HG02943 (cell line): ENCODE measurements around the gene EPHA8.

Experiments
- ATAC-seq: cut with Tn5 transposase; IDR thresholded peaks from one replicate; pipeline ENCODE4 v1.9.1; 2021; ENCODE audit warnings: mild to moderate bottlenecking, low read depth, moderate library complexity; ENCODE audit not compliant: unreplicated experiment

The EPHA8 gene

DNA sequence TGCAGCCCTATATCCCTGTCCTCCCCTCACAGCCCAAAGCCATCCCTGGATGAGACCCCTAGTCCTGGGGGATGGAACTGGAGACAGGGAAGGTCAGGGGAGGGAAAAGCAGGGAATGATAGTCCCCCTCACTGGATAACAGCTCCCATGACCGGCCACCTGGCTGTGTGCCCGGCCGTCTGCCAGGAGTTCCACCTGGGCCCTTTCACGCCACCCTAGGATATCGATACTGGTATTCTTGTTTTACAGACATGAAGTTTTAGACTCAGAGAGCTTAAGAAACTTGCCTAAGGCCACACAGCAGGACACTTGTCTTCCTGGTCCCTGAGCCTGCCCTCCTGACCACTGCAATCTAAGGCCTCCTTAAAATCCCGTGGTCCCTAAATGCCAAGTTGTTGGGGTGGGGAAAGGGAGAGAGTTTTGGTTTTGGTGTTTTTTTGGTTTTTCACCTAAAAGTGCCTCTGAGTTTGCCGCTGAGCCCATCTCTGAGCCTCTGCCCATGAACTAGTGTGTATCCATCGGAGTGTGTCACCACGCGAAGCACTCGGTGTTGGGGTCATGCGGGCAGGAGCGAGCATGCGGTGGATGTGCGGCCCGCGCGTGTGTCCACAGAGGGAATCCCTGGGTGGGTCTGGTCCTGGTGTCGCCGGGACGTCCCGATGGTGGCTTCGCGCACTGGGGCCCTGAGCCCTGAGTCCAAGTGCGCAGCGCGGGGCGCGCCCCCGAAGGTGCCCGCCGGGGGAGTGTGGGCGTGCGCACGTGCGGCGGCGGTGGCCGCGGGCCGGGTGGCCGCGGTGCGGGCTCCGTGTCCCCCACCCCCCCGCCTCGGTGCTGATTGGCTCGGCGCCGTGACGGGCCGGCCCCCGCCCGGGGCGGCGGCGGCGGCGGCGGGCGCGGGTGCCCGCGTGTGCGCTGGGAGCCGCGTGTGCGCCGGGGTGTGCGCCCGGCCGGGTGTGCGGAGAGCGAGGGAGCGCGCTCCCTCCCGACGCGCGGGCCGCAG lies at the start of gene EPHA8:
EPHA8 (plus strand) TSS at position 906 of the 1,000 bp plus-strand sequence. CDS start 147 bp downstream, outside the sequence.
- ATAC-seq, result no peak

DNA sequence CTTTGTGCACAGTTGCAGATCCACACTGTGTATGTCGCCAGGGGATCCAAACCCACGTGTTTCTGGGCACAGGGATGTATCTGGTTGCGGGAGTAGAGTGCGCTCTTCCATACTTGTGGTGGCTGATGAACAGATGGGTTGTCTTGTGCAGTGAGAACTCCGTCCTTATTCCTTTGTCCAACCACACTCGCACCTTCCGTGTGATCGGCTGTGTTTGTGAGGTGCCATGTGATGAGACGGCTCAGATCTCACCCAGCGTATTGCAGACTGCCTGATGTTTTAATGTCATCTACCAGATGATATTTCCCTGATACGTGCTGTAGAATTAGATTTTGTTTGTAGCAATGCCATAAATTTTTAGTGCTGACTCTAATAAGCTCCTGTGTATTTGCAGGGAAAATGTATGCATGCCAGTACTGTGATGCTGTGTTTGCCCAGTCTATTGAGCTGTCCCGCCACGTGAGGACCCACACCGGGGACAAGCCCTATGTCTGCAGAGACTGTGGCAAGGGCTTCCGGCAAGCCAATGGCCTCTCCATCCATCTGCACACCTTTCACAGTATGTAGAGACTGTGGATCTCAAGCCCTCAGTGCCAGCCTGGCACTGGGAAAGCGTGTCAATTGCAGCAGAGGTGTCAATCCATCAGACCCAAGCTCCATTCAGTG lies 46.2 kb upstream of the EPHA8 start:
- ATAC-seq, result no peak

DNA sequence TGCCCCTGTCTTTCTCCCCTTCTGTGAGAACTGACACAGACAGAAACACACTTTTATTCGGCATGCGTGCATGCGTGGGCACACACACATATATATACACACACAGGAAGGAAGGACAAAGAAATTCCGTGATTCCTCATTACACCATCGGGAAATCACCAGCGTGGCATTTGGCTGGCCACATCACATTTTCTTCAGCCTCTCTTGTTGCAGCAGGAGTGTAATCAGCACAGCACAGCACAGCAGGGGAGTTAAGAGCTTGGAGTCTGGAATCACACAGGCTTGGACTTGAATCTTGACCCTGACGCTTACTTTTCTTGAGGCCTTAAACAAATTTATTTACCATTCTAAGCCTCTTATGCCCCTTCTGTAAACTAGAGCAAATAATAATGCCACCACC lies 45.3 kb upstream of the EPHA8 start:
- no peak for ATAC-seq

DNA sequence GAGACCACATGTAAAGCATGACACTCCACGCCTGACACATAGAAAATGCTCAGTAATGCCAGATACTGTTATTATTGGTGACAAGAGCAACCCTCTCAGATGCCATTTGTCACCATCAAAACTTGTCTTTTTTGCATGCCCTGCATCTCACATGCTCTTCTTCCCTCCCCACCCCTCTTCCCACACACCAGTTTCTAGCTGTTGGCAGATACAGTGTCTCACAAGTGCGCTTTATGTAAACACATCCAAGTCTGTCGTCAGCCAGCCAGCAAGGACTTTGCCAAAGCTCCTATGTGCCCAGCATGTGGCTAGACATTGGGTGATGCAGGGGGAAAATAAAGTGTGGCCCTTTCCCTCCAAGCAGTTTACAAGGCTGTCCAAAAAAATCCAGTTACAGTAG lies 44.9 kb upstream of the EPHA8 start:
- no peak for ATAC-seq

DNA sequence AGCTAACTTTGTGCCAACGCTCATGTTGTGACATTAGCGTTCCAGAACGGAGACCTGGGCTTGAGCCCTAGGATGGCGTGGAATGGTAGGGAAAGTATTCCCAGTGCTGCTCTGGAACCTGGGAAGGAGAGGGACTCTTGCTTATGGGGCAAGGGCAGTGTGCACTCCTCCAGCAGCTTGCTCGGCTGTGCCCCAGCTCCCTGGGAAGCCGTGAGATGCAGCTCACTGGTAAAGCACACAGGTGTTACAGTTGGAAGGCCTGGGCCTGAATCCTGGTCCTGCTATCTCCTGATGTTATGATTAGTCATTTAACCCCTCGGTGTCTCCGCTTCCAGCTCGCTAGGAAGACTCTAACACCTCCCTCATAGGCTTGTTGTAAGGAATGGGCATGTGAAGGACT lies 42.4 kb upstream of the EPHA8 start:
- no peak for ATAC-seq

DNA sequence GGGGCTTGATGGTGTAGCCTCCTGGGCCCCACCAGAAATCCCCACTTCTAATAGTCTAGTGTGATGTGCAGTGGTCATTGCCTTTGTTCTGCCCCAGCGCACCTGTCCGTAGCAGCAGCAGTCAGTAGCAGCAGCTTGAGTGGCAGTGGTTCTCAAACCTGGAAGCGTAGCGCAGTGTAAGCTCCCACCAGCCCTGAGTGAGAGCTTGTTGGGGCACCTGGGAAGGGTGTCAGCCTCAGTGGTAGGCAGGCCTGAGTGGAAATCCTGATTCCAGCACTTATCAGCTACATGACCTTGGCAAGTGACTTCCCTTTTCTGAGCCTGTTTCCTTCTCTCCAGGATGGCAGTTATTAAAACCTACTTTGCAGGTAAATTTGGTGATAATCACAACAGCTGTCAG lies 41.6 kb upstream of the EPHA8 start:
- ATAC-seq, result no peak

DNA sequence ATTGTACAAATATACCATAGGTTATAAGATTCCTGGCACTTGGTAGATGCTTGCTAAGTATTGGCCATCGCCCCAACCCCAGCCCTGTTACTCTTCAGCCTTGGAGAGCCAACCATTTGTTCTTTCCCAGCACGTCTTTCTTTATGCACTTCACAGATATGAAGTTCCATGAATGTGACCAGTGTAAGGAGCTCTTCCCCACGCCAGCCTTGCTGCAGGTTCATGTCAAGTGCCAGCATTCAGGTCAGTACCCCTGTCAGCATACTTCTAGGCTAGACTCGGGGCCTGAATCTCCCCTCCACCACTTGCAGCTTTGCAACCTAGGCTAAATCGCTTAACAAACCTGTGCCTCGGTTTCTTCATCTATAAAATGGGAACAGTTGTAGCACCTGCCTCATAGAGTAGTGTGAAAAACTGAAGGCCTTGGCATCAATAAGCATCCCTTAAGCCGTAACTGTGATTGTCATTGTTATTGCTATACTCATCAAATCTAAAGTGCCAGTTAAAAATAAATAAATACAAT lies 41.0 kb upstream of the EPHA8 start:
- no peak for ATAC-seq

DNA sequence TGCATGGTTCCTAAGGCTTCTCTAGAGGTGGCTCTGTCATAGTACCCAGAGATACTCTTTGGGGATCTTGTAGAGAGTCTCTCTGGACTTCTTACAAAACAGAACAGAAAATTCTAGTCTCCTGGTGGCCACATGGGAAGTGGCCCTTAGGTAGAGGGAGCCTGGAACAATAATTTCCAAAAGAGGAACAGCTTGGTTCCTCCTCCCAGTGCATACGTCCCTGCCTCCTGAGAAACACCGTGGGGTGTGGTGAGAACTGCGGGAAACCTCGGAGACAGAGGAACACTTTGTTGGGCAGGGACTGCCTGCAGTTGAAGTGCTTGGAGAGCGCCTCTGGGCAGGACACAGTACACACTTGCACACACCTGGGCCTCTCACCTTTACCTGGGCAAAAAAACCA lies 38.8 kb upstream of the EPHA8 start:
- no peak for ATAC-seq

DNA sequence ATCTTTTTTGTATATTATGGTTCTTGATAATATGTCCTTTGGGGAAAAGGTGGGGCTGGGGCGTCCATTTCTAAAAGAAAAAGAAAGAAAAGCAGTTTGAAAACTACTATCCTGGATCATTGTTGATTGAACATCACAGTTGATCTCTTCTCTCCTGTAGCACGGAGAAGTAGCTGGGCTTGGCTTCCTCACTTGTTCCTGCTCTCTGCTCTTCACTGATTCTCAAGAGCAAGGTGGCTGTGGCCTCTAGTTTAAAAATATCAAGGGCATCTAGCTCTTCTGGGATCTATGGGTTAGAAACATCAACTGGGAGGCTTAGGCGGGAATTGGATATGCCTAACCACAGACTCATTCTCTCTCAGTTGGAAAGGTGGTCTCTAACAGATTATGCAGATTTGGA lies 38.1 kb upstream of the EPHA8 start:
- ATAC-seq, result no peak

DNA sequence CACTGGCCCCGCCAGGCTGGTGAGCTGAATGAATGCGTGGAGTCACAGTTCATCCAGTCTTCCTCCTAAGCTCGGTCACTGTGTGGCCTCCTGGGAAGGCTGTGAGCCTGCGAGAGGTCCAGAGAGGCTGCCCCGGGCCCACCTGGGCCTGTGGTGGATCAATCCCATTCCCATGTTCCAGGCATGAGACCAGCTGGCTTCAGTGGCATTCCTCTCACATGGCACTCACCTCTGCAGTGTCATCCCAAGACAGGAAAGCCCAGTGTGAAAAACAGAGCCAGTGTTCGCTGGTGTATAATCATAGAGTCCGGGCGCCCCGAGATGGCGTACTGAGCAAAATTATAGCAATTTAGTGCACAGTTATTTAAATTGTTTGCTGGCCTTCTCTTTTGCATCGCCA lies 37.6 kb upstream of the EPHA8 start:
- ATAC-seq, result no peak

DNA sequence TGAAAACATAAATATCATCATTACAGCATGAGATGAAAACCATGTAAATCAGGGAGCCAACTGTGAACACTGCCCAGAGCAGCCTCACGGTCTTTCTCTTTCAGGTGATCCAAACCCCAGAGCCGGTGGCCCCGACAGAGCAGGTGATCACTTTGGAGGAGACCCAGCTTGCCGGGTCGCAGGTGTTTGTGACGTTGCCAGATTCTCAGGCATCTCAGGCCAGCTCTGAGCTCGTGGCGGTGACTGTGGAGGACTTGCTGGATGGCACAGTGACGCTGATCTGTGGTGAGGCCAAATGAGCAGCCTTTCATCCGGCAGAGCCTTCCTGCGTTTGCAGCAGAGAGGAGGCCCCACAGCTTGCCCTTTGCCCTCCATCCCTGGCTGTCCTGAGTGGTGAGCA lies 37.2 kb upstream of the EPHA8 start:
- ATAC-seq, result no peak

DNA sequence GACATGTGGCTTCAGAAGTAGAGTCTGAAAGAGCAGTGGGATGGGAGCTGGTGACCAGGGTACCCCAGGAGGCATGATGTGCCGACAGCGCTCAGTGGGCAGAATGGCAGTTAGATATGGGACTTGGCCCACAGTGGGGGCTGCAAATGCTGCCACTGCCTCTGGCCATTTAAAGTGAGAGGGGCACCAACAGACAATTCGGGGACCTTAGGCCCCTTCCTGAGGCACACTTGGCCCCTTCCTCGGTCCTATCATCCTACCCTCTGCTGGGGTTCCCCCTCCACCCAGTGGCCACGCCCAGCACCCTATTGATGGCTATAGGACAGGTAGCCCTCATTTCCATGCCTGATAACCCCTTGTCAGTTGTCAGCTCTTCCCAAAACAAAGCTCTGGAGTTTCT lies 36.6 kb upstream of the EPHA8 start:
- no peak for ATAC-seq

DNA sequence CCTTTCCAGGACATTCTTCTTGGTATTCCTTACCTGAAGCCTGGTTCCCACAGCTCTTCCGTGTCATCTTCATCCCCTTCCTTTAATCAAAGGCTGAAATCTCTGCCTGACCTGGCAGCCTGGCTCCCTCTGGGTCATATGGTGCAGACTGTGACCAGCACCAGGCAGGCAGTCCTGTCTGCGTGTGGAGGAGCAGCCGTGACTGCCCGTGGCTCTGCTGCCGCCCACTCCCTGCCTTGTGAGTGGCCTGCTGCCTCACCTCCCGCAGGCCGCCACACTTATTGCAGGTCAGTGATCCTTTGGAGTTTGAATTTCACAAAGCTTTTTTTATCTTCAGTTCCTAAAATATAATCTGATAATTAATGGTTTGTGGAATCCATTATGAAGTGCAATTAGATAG lies 36.2 kb upstream of the EPHA8 start:
- ATAC-seq, result no peak

DNA sequence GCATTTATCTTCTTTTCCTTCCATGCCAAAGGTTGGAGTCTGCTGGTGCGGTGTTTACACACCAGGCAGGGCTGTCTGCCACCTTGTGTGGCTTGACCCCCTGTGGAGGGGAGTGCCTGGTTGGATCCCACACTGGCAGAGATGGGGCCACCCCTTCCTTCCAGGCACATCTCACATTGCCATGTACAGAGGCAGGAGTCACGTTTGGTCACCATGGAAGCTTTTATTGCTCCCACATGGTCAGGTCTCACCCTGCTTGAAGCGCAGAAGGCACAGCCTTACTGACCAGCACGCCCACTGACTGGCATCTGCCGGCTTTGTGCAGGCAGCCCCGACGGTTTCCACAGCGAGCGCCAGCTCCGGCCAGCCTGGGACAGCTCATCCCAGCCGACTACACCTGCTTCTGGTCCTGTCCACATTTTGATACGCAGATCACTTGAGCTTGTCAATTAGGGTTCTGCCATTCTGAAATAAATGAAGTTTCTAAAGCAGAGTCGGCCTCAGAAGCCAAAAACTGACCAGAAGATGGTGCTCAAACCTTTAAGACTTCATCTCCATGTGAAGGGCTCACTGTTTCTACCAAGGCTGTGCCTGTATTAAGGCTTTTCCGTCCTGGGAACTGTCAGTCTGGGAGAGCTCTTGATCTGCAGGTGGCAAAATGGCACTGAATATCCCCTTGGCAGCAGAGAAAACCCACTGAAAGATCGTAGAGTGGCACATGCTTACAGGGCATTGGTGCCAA lies 35.6 kb upstream of the EPHA8 start:
- ATAC-seq, result no peak

DNA sequence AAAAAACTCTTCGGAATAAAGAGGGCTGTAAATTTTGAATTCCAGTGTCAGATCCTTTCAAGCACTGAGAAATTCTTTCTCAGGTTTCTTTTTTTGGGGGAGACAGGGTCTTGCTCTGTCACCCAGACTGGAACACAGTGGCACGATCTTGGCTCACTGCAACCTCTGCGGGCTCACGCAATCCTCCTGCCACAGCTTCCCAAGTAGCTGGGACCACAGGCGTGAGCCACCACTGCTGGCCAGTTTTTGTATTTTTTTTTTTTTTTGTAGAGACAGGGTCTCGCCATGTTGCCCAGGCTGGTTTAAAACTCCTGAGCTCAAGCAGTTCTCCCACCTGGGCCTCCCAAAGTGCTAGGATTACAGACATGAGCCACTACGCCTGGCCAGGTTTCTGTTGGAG lies 34.8 kb upstream of the EPHA8 start:
- no peak for ATAC-seq

DNA sequence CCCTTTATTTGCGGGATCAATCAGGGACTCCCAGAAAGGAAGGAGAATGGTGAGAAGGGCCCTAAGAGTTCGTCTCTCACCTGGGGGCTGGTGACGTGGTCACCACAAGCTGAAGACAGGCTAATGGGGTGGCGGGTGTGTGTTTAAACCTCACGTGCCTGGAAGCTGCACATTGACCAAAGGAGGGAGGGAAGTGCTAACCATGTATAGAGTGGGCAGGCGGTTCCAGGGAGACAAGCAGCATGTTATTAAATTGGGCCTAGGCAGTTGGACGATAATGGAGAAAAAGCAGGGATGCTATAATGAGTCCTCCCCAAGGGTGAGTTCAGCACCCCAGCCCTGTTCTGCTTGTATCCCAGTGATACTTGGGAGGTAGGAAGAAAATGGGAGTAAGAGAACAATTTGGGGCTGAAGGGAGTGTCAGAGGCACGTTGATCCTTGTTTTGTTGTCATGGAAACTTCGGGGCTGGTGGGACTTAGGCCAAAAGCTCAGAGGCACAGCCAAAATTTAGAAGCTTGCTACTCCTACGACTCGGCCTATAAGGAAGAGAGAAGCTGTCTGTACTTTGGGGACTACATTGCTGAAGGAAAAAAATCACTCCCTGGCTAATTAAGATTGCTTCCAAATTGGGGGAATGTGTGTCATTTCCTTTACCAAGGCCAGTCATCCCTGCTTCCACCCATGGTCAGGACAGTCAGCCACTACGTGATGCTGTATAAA lies 33.2 kb upstream of the EPHA8 start:
- ATAC-seq, result no peak

DNA sequence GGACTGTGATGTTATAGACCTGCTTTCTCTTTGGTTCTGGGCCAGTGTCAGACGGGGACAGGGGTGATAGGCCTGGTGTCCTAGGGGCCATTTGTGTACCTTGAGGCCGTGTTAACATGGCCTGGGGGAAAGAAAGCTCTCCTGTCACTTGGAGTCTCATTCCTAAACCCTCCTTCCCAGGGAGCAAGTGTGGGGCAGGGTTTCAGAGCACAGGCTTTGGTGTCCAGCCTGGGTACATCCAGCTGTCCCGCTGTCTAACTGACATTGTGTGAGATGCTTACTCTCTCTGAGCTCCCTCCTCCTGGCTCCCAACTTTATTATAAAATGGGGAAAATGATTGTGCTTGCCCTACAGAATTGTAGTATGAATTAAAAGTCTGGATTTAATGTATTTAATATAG lies 32.6 kb upstream of the EPHA8 start:
- no peak for ATAC-seq

DNA sequence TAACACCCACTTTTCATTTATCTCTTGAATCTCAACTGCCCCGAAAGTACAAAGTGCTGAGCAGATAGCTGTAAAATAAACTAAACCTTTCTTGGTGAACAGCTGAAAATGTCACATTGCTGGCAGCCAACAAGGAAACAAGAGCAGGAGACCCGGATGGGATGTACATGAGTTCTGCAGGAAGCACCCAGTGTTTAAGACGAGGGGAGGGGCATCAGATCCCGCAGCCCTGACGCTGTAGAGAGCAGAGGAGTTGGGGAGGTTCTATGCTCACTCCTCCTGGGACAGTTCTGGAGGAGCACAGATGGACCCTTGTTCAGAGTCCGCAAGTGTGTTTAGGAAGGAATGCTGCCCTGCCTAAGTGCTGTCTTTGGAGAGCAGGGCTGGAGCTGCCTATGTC lies 32.0 kb upstream of the EPHA8 start:
- no peak for ATAC-seq

DNA sequence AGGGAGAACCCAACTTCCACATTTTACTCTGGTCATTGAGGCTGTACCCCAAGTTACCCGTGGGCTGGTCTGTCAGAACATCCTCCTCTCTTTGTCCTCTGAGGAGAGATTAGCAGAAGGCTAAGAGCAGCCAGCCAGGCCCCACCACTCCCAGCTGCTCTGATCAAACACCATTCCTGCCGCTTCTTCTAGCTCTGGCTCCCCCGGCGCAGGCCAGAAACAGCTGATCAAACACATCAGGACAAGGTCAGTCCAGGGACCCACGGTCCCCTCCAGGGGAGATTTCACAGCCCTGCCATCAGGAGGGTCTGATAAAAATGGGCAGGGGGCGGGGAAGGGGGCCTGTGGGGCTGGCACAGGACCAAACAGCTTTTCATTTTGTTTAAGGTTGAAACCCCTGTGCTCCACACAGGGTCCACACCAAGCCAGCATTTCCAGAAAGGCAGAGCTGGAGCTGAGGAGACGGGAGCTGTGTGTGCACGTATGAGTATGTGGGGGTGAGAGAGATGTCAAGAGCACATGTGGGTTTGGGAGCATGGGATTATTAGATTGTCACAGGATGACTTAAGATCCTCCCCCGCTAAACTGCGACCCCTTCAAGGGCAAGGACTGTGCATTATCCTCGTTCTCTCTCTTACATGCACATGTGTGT lies 29.9 kb upstream of the EPHA8 start:
- ATAC-seq, result no peak

DNA sequence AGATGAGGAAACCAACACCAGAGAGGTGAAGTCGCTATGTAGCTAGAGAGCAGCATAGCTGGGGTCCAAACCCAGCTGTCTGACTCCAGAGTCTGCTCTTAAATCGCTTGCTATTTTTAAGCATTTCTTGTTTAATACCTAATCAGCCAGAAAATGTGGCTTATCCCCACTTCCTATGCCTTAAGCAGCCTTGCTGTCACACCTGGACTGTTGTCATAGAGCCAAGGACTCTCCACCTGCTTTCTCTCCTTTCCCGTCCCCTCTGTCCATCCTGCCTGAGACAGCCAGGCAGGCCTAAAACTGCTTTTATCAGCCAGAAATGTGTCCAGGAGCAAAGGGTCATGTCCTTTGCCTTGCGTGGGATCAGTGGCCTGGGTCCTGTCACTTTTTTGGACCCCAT lies 28.3 kb upstream of the EPHA8 start:
- ATAC-seq, result no peak
